Sigmoid colon (tissue), 7 donors: ENCODE measurements around the gene UBE3B. TPM values are rescaled to one million over a fixed set of nuclear protein-coding genes. Genes with fewer than 3 reads are reported as not detected.

Source experiments
- DNase-seq: peaks from one replicate; pipeline ENCODE4 v3.0.0-alpha.2; 2019
- H3K27ac ChIP-seq, 4 donors: fragments of 200-600 bp; sonication (generic); one replicate each; pipeline ENCODE4 v1.5.1; 2016 to 2019; ENCODE audit warnings: mild to moderate bottlenecking in 1 of 4
- H3K27me3 ChIP-seq, 3 donors: fragments of 200-600 bp; sonication (generic); one replicate each; pipeline ENCODE4 v1.5.1; 2019; ENCODE audit warnings: mild to moderate bottlenecking in 1 of 3
- H3K36me3 ChIP-seq, 4 donors: fragments of 200-600 bp; sonication (generic); one replicate each; pipeline ENCODE4 v1.5.1; 2016 to 2019
- H3K4me1 ChIP-seq, 4 donors: fragments of 200-600 bp; sonication (generic); one replicate each; pipeline ENCODE4 v1.5.1; 2017 to 2019
- H3K4me3 ChIP-seq, 4 donors: fragments of 200-600 bp; sonication (generic); one replicate each; pipeline ENCODE4 v1.5.1; 2017 to 2019; ENCODE audit warnings: mild to moderate bottlenecking in 2 of 4, moderate library complexity in 1 of 4
- H3K9me3 ChIP-seq, 4 donors: fragments of 200-600 bp in 3 of 4; sonication (generic) in 3 of 4; one replicate each; pipeline versions ENCODE4 v1.5.1 to v1.6.1; 2013 to 2019
- CTCF ChIP-seq, 4 experiments: fragments of 450-650 bp in 3 of 4; fragments of 200-600 bp in 1 of 4; IDR thresholded peaks; one replicate each; pipeline ENCODE4 v1.5.1; 2016 to 2019; ENCODE audit warnings: antibody characterized with exemption in 4 of 4, mild to moderate bottlenecking in 3 of 4, moderate library complexity in 2 of 4
- EP300 ChIP-seq, 4 donors: sonication (generic); formaldehyde crosslinking; IDR thresholded peaks; one replicate each; pipeline ENCODE4 v1.6.1; 2017; ENCODE audit warnings: antibody characterized with exemption in 4 of 4
- POLR2A ChIP-seq, 2 donors: fragments of 450-650 bp; IDR thresholded peaks; one replicate each; pipeline ENCODE4 v1.6.1; 2016; ENCODE audit warnings: antibody characterized with exemption in 2 of 2, mild to moderate bottlenecking in 2 of 2, moderate library complexity in 2 of 2
- POLR2AphosphoS5 ChIP-seq, 4 donors: sonication (generic); formaldehyde crosslinking; IDR thresholded peaks; one replicate each; pipeline ENCODE4 v1.6.1; 2017; ENCODE audit warnings: antibody characterized with exemption in 4 of 4
- WGBS, 2 donors: extraction: QIAGEN DNeasy Blood & Tissue Kit; methylation state at CpG; one replicate each; pipeline ENCODE4 v1.1.7; 2013; 5-methylcytosine and 5-hydroxymethylcytosine counted together
- intact Hi-C: fragments of 100-400 bp; cut with DNase I; formaldehyde crosslinking; loops from one replicate; pipeline ENCODE4 v1.15.1; 2023
- polyA plus RNA-seq, 3 donors: library from polyadenylated mRNA; stranded (reverse); fragments of 200-250 nt; gene quantifications; one replicate each; pipeline ENCODE4 v1.2.3, GENCODE V29; 2013
- total RNA-seq, 4 donors: library from RNA; depleted of rRNA; stranded (reverse); fragments of >200 nt; gene quantifications; one replicate each; pipeline ENCODE4 v1.1.0, GENCODE V29; 2016
- donor health status: healthy with polysubstance abuse.
- donor health status: Bipolar disorder and iron deficiency.
- donor health status: healthy.

Gene UBE3B
- total and polyA plus RNA-seq, 7 donors, result 15.3 to 67.7 (median 48.4) TPM

GRCh38 chr12:109553483-109553882 lies 76.0 kb downstream of the UBE3B start:
- Histone ChIP-seq H3K36me3 (no peaks in the 10 kb centered on the region), H3K4me3 (no peak overlapping the region), H3K27me3 (peaks cover 0 to 55% (median 27%) of the 10 kb centered on the region in 3 donors), H3K27ac (no peak overlapping the region), H3K9me3 (no peaks in the 10 kb centered on the region), H3K4me1 (no peaks in the 10 kb centered on the region)
- TF ChIP-seq EP300 (IDR thresholded peaks at IDR 0.05), result no peak
- TF ChIP-seq POLR2AphosphoS5 (IDR thresholded peaks at IDR 0.05), result no peak
- TF ChIP-seq POLR2A (IDR thresholded peaks at IDR 0.05), result no peak
- no peak for TF ChIP-seq CTCF (IDR thresholded peaks at IDR 0.05)
- intact Hi-C loops, result no loop called here
- WGBS, 2 donors, result 46 to 79% methylated on average over 7 of the region's 7 CpGs
- no peak for DNase-seq

GRCh38 chr12:109553906-109554500 lies 76.6 kb downstream of the UBE3B start:
- no peak overlapping the region for H3K27ac ChIP-seq
- no peaks in the 10 kb centered on the region for H3K9me3 ChIP-seq
- H3K4me1 ChIP-seq, result no peaks in the 10 kb centered on the region
- DNase-seq, result no peak
- 57 to 71% methylated on average over 16 of the region's 16 CpGs for WGBS, 2 donors
- intact Hi-C loops, result no loop called here
- TF ChIP-seq CTCF (IDR thresholded peaks at IDR 0.05), result no peak
- no peak for TF ChIP-seq EP300 (IDR thresholded peaks at IDR 0.05)
- TF ChIP-seq POLR2AphosphoS5 (IDR thresholded peaks at IDR 0.05), result no peak
- no peak for TF ChIP-seq POLR2A (IDR thresholded peaks at IDR 0.05)
- no peaks in the 10 kb centered on the region for H3K36me3 ChIP-seq
- no peak overlapping the region for H3K4me3 ChIP-seq
- peaks cover 0 to 50% (median 23%) of the 10 kb centered on the region in 3 donors for H3K27me3 ChIP-seq

- intact Hi-C loops, result no loop called here
- TF ChIP-seq POLR2AphosphoS5 (IDR thresholded peaks at IDR 0.05), result no peak
- TF ChIP-seq CTCF (IDR thresholded peaks at IDR 0.05), result no peak
- TF ChIP-seq EP300 (IDR thresholded peaks at IDR 0.05), result no peak
- no peak for TF ChIP-seq POLR2A (IDR thresholded peaks at IDR 0.05)
- WGBS, 2 donors, result 61 to 81% methylated on average over 6 of the region's 6 CpGs
Measured at GRCh38 chr12:109554761-109555160, 77.3 kb downstream of the UBE3B start.

GRCh38 chr12:109555431-109556315 lies 78.2 kb downstream of the UBE3B start:
- Histone ChIP-seq H3K4me3 (no peak overlapping the region), H3K27me3 (peaks cover 0 to 34% (median 12%) of the 10 kb centered on the region in 3 donors), H3K36me3 (peaks cover 0 to under 1% (median 0%) of the 10 kb centered on the region in 4 donors), H3K9me3 (no peaks in the 10 kb centered on the region), H3K4me1 (no peaks in the 10 kb centered on the region), H3K27ac (no peak overlapping the region)
- no peak for TF ChIP-seq POLR2A (IDR thresholded peaks at IDR 0.05)
- no peak for TF ChIP-seq POLR2AphosphoS5 (IDR thresholded peaks at IDR 0.05)
- TF ChIP-seq CTCF (IDR thresholded peaks at IDR 0.05), result no peak
- intact Hi-C loops, result no loop called here
- no peak for DNase-seq
- WGBS, 2 donors, result 82% methylated on average over 18 of the region's 18 CpGs

More at GRCh38 chr12:109554761-109555160, 77.3 kb downstream of the UBE3B start:
- H3K9me3 ChIP-seq, result no peaks in the 10 kb centered on the region
- H3K27me3 ChIP-seq, result peaks cover 0 to 43% (median 21%) of the 10 kb centered on the region in 3 donors
- no peak for DNase-seq
- no peaks in the 10 kb centered on the region for H3K36me3 ChIP-seq
- H3K4me1 ChIP-seq, result no peaks in the 10 kb centered on the region
- no peak overlapping the region for H3K4me3 ChIP-seq
- H3K27ac ChIP-seq, result no peak overlapping the region
